H7 (cell line): ENCODE results near the gene ARHGAP45. TPM values are rescaled to one million over a fixed set of nuclear protein-coding genes. Genes with fewer than 3 reads are reported as not detected.
"Not testable (repeated sequence)": the region's sequence is repeated elsewhere in the genome, so short reads cannot be mapped to it uniquely, and the experiment has no call there.

Source experiments
- DNase-seq: peaks from one replicate; pipeline ENCODE4 v3.0.0; 2012
- H3K27me3 ChIP-seq: 2 replicates; pipeline ENCODE4 v1.6.0; 2011; ENCODE audit warnings: mild to moderate bottlenecking, low read length; ENCODE audit not compliant: control insufficient read depth, insufficient read depth
- H3K36me3 ChIP-seq: replicated peaks from 2 replicates; pipeline ENCODE4 v1.5.1; 2011; ENCODE audit warnings: low read length; ENCODE audit not compliant: control insufficient read depth, insufficient read depth
- H3K4me3 ChIP-seq: 2 replicates; pipeline ENCODE4 v1.5.1; 2011; ENCODE audit warnings: low read depth, mild to moderate bottlenecking, control low read depth, low read length, moderate library complexity; ENCODE audit not compliant: insufficient read depth
- total RNA-seq: library from RNA; depleted of rRNA; stranded (reverse); fragments of >200 nt; shearing (Covaris generic); gene quantifications from 2 replicates; pipeline ENCODE4 v1.2.3, GENCODE V29; 2014

The ARHGAP45 gene
- total RNA-seq, 1 experiment from 2014 or later: 46.0 TPM

GRCh38 chr19:1122972-1123363 lies 56.0 kb downstream of the ARHGAP45 start:
- Histone ChIP-seq H3K4me3 (no peak overlapping the region), H3K27me3 (no peaks in the 10 kb centered on the region), H3K36me3 (peaks cover 6% of the 10 kb centered on the region)
- peak; percentile 100 for DNase-seq

- Histone ChIP-seq H3K36me3 (peaks cover 6% of the 10 kb centered on the region), H3K27me3 (no peaks in the 10 kb centered on the region)
- no peak for DNase-seq
Measured at GRCh38 chr19:1123381-1123780, 56.4 kb downstream of the ARHGAP45 start.

GRCh38 chr19:1123885-1124677 lies 57.1 kb downstream of the ARHGAP45 start:
- Histone ChIP-seq H3K27me3 (no peaks in the 10 kb centered on the region), H3K4me3 (no peak overlapping the region), H3K36me3 (peaks cover 6% of the 10 kb centered on the region)
- no peak for DNase-seq

More at GRCh38 chr19:1123381-1123780, 56.4 kb downstream of the ARHGAP45 start:
- no peak overlapping the region for H3K4me3 ChIP-seq

GRCh38 chr19:1125601-1126467 lies 58.9 kb downstream of the ARHGAP45 start:
- peaks cover 6% of the 10 kb centered on the region for H3K36me3 ChIP-seq
- DNase-seq: no peak

GRCh38 chr19:1126984-1127760 lies 60.2 kb downstream of the ARHGAP45 start:
- H3K4me3 ChIP-seq: no peak overlapping the region
- H3K36me3 ChIP-seq: peaks cover under 1% of the 10 kb centered on the region; the same call in 1 of the 2 replicates
- no peak for DNase-seq
- H3K27me3 ChIP-seq: no peaks in the 10 kb centered on the region

More at GRCh38 chr19:1125601-1126467, 58.9 kb downstream of the ARHGAP45 start:
- Histone ChIP-seq H3K27me3 (no peaks in the 10 kb centered on the region), H3K4me3 (no peak overlapping the region)

GRCh38 chr19:1128106-1128505 lies 61.1 kb downstream of the ARHGAP45 start:
- H3K4me3 ChIP-seq: no peak overlapping the region
- no peak for DNase-seq
- H3K27me3 ChIP-seq: no peaks in the 10 kb centered on the region
- H3K36me3 ChIP-seq: no peaks in the 10 kb centered on the region; the same call in 1 of the 2 replicates

- not testable (repeated sequence) for H3K4me3 ChIP-seq, DNase-seq, H3K36me3 ChIP-seq, H3K27me3 ChIP-seq
Measured at GRCh38 chr19:1129084-1129483, 62.1 kb downstream of the ARHGAP45 start.

- DNase-seq: no peak
- Histone ChIP-seq H3K27me3 (no peaks in the 10 kb centered on the region), H3K36me3 (no peaks in the 10 kb centered on the region; the same call in 1 of the 2 replicates), H3K4me3 (no peak overlapping the region)
Measured at GRCh38 chr19:1129535-1129934, 62.6 kb downstream of the ARHGAP45 start.

- Histone ChIP-seq H3K27me3 (no peaks in the 10 kb centered on the region), H3K4me3 (no peak overlapping the region), H3K36me3 (no peaks in the 10 kb centered on the region)
- DNase-seq: no peak
Measured at GRCh38 chr19:1130771-1131717, 64.1 kb downstream of the ARHGAP45 start.

GRCh38 chr19:1131718-1132551 lies 65.0 kb downstream of the ARHGAP45 start:
- Histone ChIP-seq H3K36me3 (no peaks in the 10 kb centered on the region), H3K27me3 (no peaks in the 10 kb centered on the region), H3K4me3 (peak overlapping the region; percentile 24)
- DNase-seq: peak; percentile 91

GRCh38 chr19:1132552-1133383 lies 65.8 kb downstream of the ARHGAP45 start:
- Histone ChIP-seq H3K4me3 (peak overlapping the region; percentile 24), H3K36me3 (no peaks in the 10 kb centered on the region), H3K27me3 (no peaks in the 10 kb centered on the region)
- no peak for DNase-seq

- Histone ChIP-seq H3K36me3 (no peaks in the 10 kb centered on the region), H3K27me3 (no peaks in the 10 kb centered on the region), H3K4me3 (no peak overlapping the region)
- peak; percentile 97 for DNase-seq
Measured at GRCh38 chr19:1133471-1133929, 66.5 kb downstream of the ARHGAP45 start.
